HG03439 (cell line): ENCODE results near the gene MYL9.
"Not testable (repeated sequence)": the region's sequence is repeated elsewhere in the genome, so short reads cannot be mapped to it uniquely, and the experiment has no call there.

Experiments
- ATAC-seq: cut with Tn5 transposase; IDR thresholded peaks from one replicate; pipeline ENCODE4 v1.9.1; 2021; ENCODE audit warnings: mild to moderate bottlenecking, moderate library complexity; ENCODE audit not compliant: unreplicated experiment

Gene MYL9

GRCh38 chr20:36548704-36549627 is 7.6 kb downstream of the MYL9 start:
- ATAC-seq: no peak

GRCh38 chr20:36549628-36549941 is 8.3 kb downstream of the MYL9 start:
- ATAC-seq: no peak

GRCh38 chr20:36549942-36550789 is 8.8 kb downstream of the MYL9 start:
- no peak for ATAC-seq

GRCh38 chr20:36550790-36551299 is 9.5 kb downstream of the MYL9 start:
- no peak for ATAC-seq

- no peak for ATAC-seq
Observed at GRCh38 chr20:36555248-36555647, 13.9 kb downstream of the MYL9 start.

- ATAC-seq: no peak
Observed at GRCh38 chr20:36562724-36563123, 21.4 kb downstream of the MYL9 start.

GRCh38 chr20:36563374-36563773 is 22.1 kb downstream of the MYL9 start:
- ATAC-seq: no peak

GRCh38 chr20:36564078-36564725 is 22.9 kb downstream of the MYL9 start:
- ATAC-seq: not testable (repeated sequence)

GRCh38 chr20:36564726-36565121 is 23.4 kb downstream of the MYL9 start:
- not testable (repeated sequence) for ATAC-seq

- no peak for ATAC-seq
Observed at GRCh38 chr20:36565520-36565919, 24.2 kb downstream of the MYL9 start.

GRCh38 chr20:36569847-36570429 is 28.6 kb downstream of the MYL9 start:
- no peak for ATAC-seq

GRCh38 chr20:36571564-36572504 is 30.5 kb downstream of the MYL9 start:
- no peak for ATAC-seq

GRCh38 chr20:36572701-36573102 is 31.4 kb downstream of the MYL9 start:
- no peak for ATAC-seq

GRCh38 chr20:36573103-36573797 is 31.9 kb downstream of the MYL9 start, which contains the start of gene TGIF2:
TSS of gene TGIF2 (plus strand) at chr20:36573597. CDS start at chr20:36578775, 5,178 bp downstream.
- ATAC-seq: peak; percentile 51

- ATAC-seq: peak; percentile 3
Observed at GRCh38 chr20:36573798-36574365, 32.6 kb downstream of the MYL9 start.

- no peak for ATAC-seq
Observed at GRCh38 chr20:36574366-36575135, 33.2 kb downstream of the MYL9 start.

- ATAC-seq: no peak
Observed at GRCh38 chr20:36576081-36576445, 34.7 kb downstream of the MYL9 start.
